SK-N-SH (cell line): ENCODE measurements around the gene RPS27A. TPM values are rescaled to one million over a fixed set of nuclear protein-coding genes. Genes with fewer than 3 reads are reported as not detected.
A peak's percentile ranks its signal among the peaks of the same experiment; 100 is the strongest.

Experiments used
- CTCF ChIA-PET: fragments of 300-600, 350-600 bp; formaldehyde crosslinking; extraction: SDS; loops from one replicate; lab custom pipeline; 2021; lab: Yijun Ruan, JAX
- POLR2A ChIA-PET: fragments of 350-600 bp; sonication (Branson Sonifier 250); formaldehyde crosslinking; extraction: SDS; loops from one replicate; lab custom pipeline; 2020; ENCODE audit warnings: antibody characterized with exemption, inconsistent platforms; lab: Yijun Ruan, JAX
- DNase-seq: peaks from one replicate; pipeline ENCODE4 v3.0.0; 2012
- H2AFZ ChIP-seq: fragments of 200-600 bp; sonication (generic); 2 replicates; pipeline ENCODE4 v1.8.1; 2016; ENCODE audit warnings: antibody characterized with exemption, mild to moderate bottlenecking, low read depth
- H3F3A ChIP-seq: fragments of 200-600 bp; sonication (generic); replicated peaks from 2 replicates; pipeline ENCODE3; 2016; ENCODE audit warnings: antibody characterized with exemption, mild to moderate bottlenecking; ENCODE audit not compliant: insufficient read depth
- H3K27ac ChIP-seq, 2 experiments: fragments of 200-500 bp in 1 of 2; fragments of 200-600 bp in 1 of 2; sonication (Bioruptor generic) in 1 of 2; sonication (generic), shearing (Covaris generic) in 1 of 2; 2 replicates each; pipeline versions ENCODE4 v1.5.1 to v1.6.1; 2014 to 2016; ENCODE audit warnings: low read depth in 2 of 2, inconsistent platforms in 1 of 2, low read length in 1 of 2, mild to moderate bottlenecking in 1 of 2, mixed read lengths in 1 of 2
- H3K27me3 ChIP-seq: fragments of 200-600 bp; sonication (generic), shearing (Covaris generic); 2 replicates; pipeline ENCODE4 v1.6.1; 2016; ENCODE audit warnings: mixed run types; ENCODE audit not compliant: insufficient read depth
- H3K36me3 ChIP-seq, 2 experiments: fragments of 200-500 bp in 1 of 2; fragments of 200-600 bp in 1 of 2; sonication (Bioruptor generic) in 1 of 2; sonication (generic) in 1 of 2; replicated peaks in 1 of 2; 2 replicates each; pipeline versions ENCODE3 to v1.5.1; 2014 to 2016; ENCODE audit warnings: low read length in 1 of 2, mild to moderate bottlenecking in 1 of 2; ENCODE audit not compliant: insufficient read depth in 2 of 2, control insufficient read depth in 1 of 2
- H3K4me1 ChIP-seq, 2 experiments: fragments of 200-500 bp in 1 of 2; fragments of 200-600 bp in 1 of 2; sonication (Bioruptor generic) in 1 of 2; sonication (generic), shearing (Covaris generic) in 1 of 2; 2 replicates each; pipeline versions ENCODE4 v1.5.1 to v1.6.1; 2014 to 2016; ENCODE audit warnings: low read depth in 1 of 2, low read length in 1 of 2, mixed run types in 1 of 2; ENCODE audit not compliant: insufficient read depth in 2 of 2, control insufficient read depth in 1 of 2
- H3K4me2 ChIP-seq: fragments of 200-600 bp; sonication (generic), shearing (Covaris generic); 2 replicates; pipeline ENCODE4 v1.6.1; 2017; ENCODE audit warnings: mixed run types
- H3K4me3 ChIP-seq, 2 experiments: fragments of 200-500 bp in 1 of 2; fragments of 200-600 bp in 1 of 2; sonication (Bioruptor generic) in 1 of 2; sonication (generic), shearing (Covaris generic) in 1 of 2; 2 replicates each; pipeline versions ENCODE4 v1.5.1 to v1.8.1; 2014 to 2016; ENCODE audit warnings: low read depth in 2 of 2, inconsistent platforms in 1 of 2, low read length in 1 of 2, mild to moderate bottlenecking in 1 of 2, mixed read lengths in 1 of 2, moderate library complexity in 1 of 2
- H3K79me2 ChIP-seq: fragments of 200-600 bp; sonication (generic); 2 replicates; pipeline ENCODE4 v1.8.1; 2017; ENCODE audit warnings: mild to moderate bottlenecking; ENCODE audit not compliant: insufficient read depth
- H3K9ac ChIP-seq: fragments of 200-600 bp; sonication (generic); 2 replicates; pipeline ENCODE4 v1.6.1; 2017; ENCODE audit warnings: mixed run types
- H3K9me2 ChIP-seq: fragments of 200-600 bp; sonication (generic); 2 replicates; pipeline ENCODE4 v1.6.1; 2017; ENCODE audit warnings: mixed run types
- H3K9me3 ChIP-seq: fragments of 200-600 bp; sonication (generic); 2 replicates; pipeline ENCODE4 v1.6.1; 2017; ENCODE audit warnings: mixed run types, mild to moderate bottlenecking, moderate library complexity
- H4K20me1 ChIP-seq: fragments of 200-600 bp; sonication (generic); 2 replicates; pipeline ENCODE4 v1.6.1; 2017; ENCODE audit warnings: mild to moderate bottlenecking, mixed run types; ENCODE audit not compliant: insufficient read depth
- ELF1 ChIP-seq: IDR thresholded peaks from 2 replicates; pipeline ENCODE4 v1.4.0; 2012
- EP300 ChIP-seq, 2 experiments: IDR thresholded peaks; 2 replicates each; pipeline versions ENCODE4 v1.4.0 to v1.6.1; 2012; ENCODE audit warnings: borderline replicate concordance in 1 of 2, low read depth in 1 of 2, low read length in 1 of 2
- NFIC ChIP-seq: IDR thresholded peaks from 2 replicates; pipeline ENCODE4 v1.4.0; 2012; ENCODE audit warnings: borderline replicate concordance
- POLR2AphosphoS5 ChIP-seq: IDR thresholded peaks from 2 replicates; pipeline ENCODE4 v1.6.1; 2012; ENCODE audit warnings: low read depth, low read length
- RAD21 ChIP-seq: IDR thresholded peaks from 2 replicates; pipeline ENCODE4 v1.6.1; 2012; ENCODE audit warnings: mild to moderate bottlenecking, low read length
- TAF1 ChIP-seq: IDR thresholded peaks from 2 replicates; pipeline ENCODE4 v1.6.1; 2012; ENCODE audit warnings: low read depth, mild to moderate bottlenecking, low read length, moderate library complexity, borderline replicate concordance
- TEAD4 ChIP-seq: IDR thresholded peaks from 2 replicates; pipeline ENCODE4 v1.4.0; 2012; ENCODE audit warnings: mild to moderate bottlenecking, borderline replicate concordance; ENCODE audit not compliant: insufficient read depth
- WGBS: methylation state at CpG from one replicate; pipeline ENCODE4 v1.1.6; 2017; ENCODE audit warnings: low lambda C conversion rate; 5-methylcytosine and 5-hydroxymethylcytosine counted together
- polyA plus RNA-seq, 3 experiments: library from polyadenylated mRNA; depleted of rRNA; stranded (reverse); fragments of >200 nt; gene quantifications; 2 replicates each; pipeline ENCODE4 v1.2.3, GENCODE V29; 2012
- TF ChIP-seq, protein P1 (sequence below): IDR thresholded peaks from 2 replicates; pipeline ENCODE4 v1.4.0; 2012; ENCODE audit warnings: low read depth, borderline replicate concordance

The RPS27A gene
- polyA plus RNA-seq, 1 of the 3 experiments (the other 2 are of a cell fraction), result 1,777 TPM

DNA sequence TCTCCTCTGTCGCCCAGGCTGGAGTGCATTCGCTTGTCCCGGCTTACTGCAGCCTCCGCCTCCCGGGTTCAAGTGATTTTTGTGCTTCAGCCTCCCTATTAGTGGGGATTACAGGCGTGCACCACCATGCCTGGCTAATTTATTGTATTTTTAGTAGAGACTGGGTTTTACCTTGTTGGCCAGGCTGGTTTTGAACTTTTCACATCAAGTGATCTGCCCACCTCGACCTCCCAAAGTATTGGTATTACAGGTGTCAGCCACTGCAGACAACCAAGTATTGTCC is 1.1 kb downstream of the RPS27A start:
- no peaks in the 10 kb centered on the region for H3K27me3 ChIP-seq
- H3F3A ChIP-seq, result peaks cover 47% of the 10 kb centered on the region
- DNase-seq, result no peak
- CTCF ChIA-PET, result no interaction called here
- TF ChIP-seq, protein P1, sequence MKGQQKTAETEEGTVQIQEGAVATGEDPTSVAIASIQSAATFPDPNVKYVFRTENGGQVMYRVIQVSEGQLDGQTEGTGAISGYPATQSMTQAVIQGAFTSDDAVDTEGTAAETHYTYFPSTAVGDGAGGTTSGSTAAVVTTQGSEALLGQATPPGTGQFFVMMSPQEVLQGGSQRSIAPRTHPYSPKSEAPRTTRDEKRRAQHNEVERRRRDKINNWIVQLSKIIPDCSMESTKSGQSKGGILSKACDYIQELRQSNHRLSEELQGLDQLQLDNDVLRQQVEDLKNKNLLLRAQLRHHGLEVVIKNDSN, result no peak
- TF ChIP-seq RAD21, result no peak
- H3K9me2 ChIP-seq, result no peaks in the 10 kb centered on the region
- peak overlapping the region; percentile 98 for H3K9ac ChIP-seq
- no peak overlapping the region for H2AFZ ChIP-seq
- peaks cover 58% of the 10 kb centered on the region for H3K79me2 ChIP-seq
- peaks cover 42 to 46% of the 10 kb centered on the region in 2 experiments for H3K36me3 ChIP-seq
- 37% methylated on average over 7 of the region's 7 CpGs for WGBS
- peaks cover 12 to 13% of the 10 kb centered on the region in 2 experiments; a peak in 3 of 4 replicates for H3K4me1 ChIP-seq
- peak overlapping the region in 1 of 2 experiments; percentile 95; a peak in 1 of 4 replicates for H3K27ac ChIP-seq
- peak overlapping the region; percentile 90 for H3K4me2 ChIP-seq
- H3K9me3 ChIP-seq, result no peaks in the 10 kb centered on the region
- H4K20me1 ChIP-seq, result peaks cover 12% of the 10 kb centered on the region; the same call in 1 of the 2 replicates
- H3K4me3 ChIP-seq, result peak overlapping the region; percentile 93 to 98
- POLR2A ChIA-PET, result no interaction called here

- H3K9me3 ChIP-seq, result no peaks in the 10 kb centered on the region
- H3K4me2 ChIP-seq, result no peak overlapping the region
- peaks cover 60% of the 10 kb centered on the region for H3F3A ChIP-seq
- no peaks in the 10 kb centered on the region for H3K27me3 ChIP-seq
- H3K4me3 ChIP-seq, result no peak overlapping the region
- peaks cover 12 to 13% of the 10 kb centered on the region in 2 experiments; a peak in 3 of 4 replicates for H3K4me1 ChIP-seq
- H3K9me2 ChIP-seq, result no peaks in the 10 kb centered on the region
- peak overlapping the region; percentile 4; the same call in 1 of the 2 replicates for H3K9ac ChIP-seq
- H4K20me1 ChIP-seq, result peaks cover 12% of the 10 kb centered on the region; the same call in 1 of the 2 replicates
- ChIA-PET POLR2A (no interaction called here), CTCF (no interaction called here)
- no peak for DNase-seq
- peaks cover 55 to 65% of the 10 kb centered on the region in 2 experiments for H3K36me3 ChIP-seq
- peaks cover 40% of the 10 kb centered on the region for H3K79me2 ChIP-seq
- TF ChIP-seq TAF1 (no peak), ELF1 (no peak), TEAD4 (no peak), NFIC (no peak)
- TF ChIP-seq, all 33 proteins: peak for 0
- Histone ChIP-seq H3K27ac (no peak overlapping the region), H2AFZ (no peak overlapping the region)
- 92% methylated on average over 3 of the region's 3 CpGs for WGBS
These were observed 3.4 kb downstream of the RPS27A start for GRCh38 chr2:55235724-55236538.

GRCh38 chr2:55236992-55237543 is 4.6 kb downstream of the RPS27A start:
- no peak overlapping the region for H2AFZ ChIP-seq
- no peaks in the 10 kb centered on the region for H3K9me2 ChIP-seq
- WGBS, result 97% methylated on average over 2 of the region's 2 CpGs
- peaks cover 61% of the 10 kb centered on the region for H3F3A ChIP-seq
- DNase-seq, result no peak
- no peaks in the 10 kb centered on the region for H3K27me3 ChIP-seq
- H3K4me3 ChIP-seq, result no peak overlapping the region
- H3K79me2 ChIP-seq, result peaks cover 29% of the 10 kb centered on the region
- H3K27ac ChIP-seq, result no peak overlapping the region
- no peak overlapping the region for H3K9ac ChIP-seq
- no peak overlapping the region for H3K4me2 ChIP-seq
- TF ChIP-seq ELF1 (no peak), EP300 (IDR thresholded peaks at IDR 0.05; ENCODE audit: borderline replicate concordance in 1 of 2, low read depth in 1 of 2, low read length in 1 of 2) (no peak), TEAD4 (no peak), NFIC (no peak), POLR2AphosphoS5 (peak; percentile 42; the same call in 1 of the 2 replicates)
- TF ChIP-seq, protein P1, result no peak
- peaks cover 12 to 13% of the 10 kb centered on the region in 2 experiments; a peak in 3 of 4 replicates for H3K4me1 ChIP-seq
- peaks cover 12% of the 10 kb centered on the region; the same call in 1 of the 2 replicates for H4K20me1 ChIP-seq
- H3K36me3 ChIP-seq, result peaks cover 56 to 76% of the 10 kb centered on the region in 2 experiments
- CTCF ChIA-PET, result no interaction called here
- POLR2A ChIA-PET, result no interaction called here
- H3K9me3 ChIP-seq, result no peaks in the 10 kb centered on the region
